ENCODE measurements around the gene NDUFV3.
A peak's percentile ranks its signal among the peaks of the same experiment; 100 is the strongest.
"Not testable (repeated sequence)": the region's sequence is repeated elsewhere in the genome, so short reads cannot be mapped to it uniquely, and the experiment has no call there.

NDUFV3 gene

GRCh38 chr21:42929969-42930368 lies 36.9 kb downstream of the NDUFV3 start:
- Histone ChIP-seq H3K4me3 (ENCODE audit: low read depth, low read length) (no peak overlapping the region), H3K9me3 (ENCODE audit: control insufficient read depth, insufficient read depth, low read depth, low read length) (no peaks in the 10 kb centered on the region), H3K4me1 (ENCODE audit: control insufficient read depth, insufficient read depth, low read length) (no peaks in the 10 kb centered on the region), H3K36me3 (ENCODE audit: control insufficient read depth in 2 of 2, insufficient read depth in 1 of 2, low read length in 2 of 2) (no peaks in the 10 kb centered on the region), H3K27ac (ENCODE audit: extremely low read depth, low read depth, low read length) (no peak overlapping the region)
- ChIA-PET POLR2A (no interaction called here), CTCF (no interaction called here)
- TF ChIP-seq ZFP3 (tag by site-specific recombination; IDR thresholded peaks at IDR 0.05; ENCODE audit: low read depth) (no peak), ZIC2 (tag by site-specific recombination; IDR thresholded peaks at IDR 0.05) (peak; percentile 43; the same call in 1 of the 2 replicates), ZNF18 (tag by site-specific recombination; IDR thresholded peaks at IDR 0.05) (0 out of 2 replicates have a peak, but pooled peaks have one; percentile 39)

GRCh38 chr21:42931560-42932235 lies 38.6 kb downstream of the NDUFV3 start:
- H3K27ac ChIP-seq (ENCODE audit: extremely low read depth, low read depth, low read length) = no peak overlapping the region
- no peaks in the 10 kb centered on the region for H3K36me3 ChIP-seq (ENCODE audit: control insufficient read depth in 2 of 2, insufficient read depth in 1 of 2, low read length in 2 of 2)
- H3K4me1 ChIP-seq (ENCODE audit: control insufficient read depth, insufficient read depth, low read length) = no peaks in the 10 kb centered on the region
- POLR2A ChIA-PET = no interaction called here
- H3K9me3 ChIP-seq (ENCODE audit: control insufficient read depth, insufficient read depth, low read depth, low read length) = no peaks in the 10 kb centered on the region
- H3K4me3 ChIP-seq (ENCODE audit: low read depth, low read length) = no peak overlapping the region
- TF ChIP-seq ZIC2 (tag by site-specific recombination; IDR thresholded peaks at IDR 0.05) = peak; percentile 83
- TF ChIP-seq ZNF623 (tag by site-specific recombination; IDR thresholded peaks at IDR 0.05) = no peak
- CTCF ChIA-PET = interaction anchor here (0.7 kb wide), 1 partner anchor 258 kb away, joined by 3 read pairs; no protein-coding TSS in a partner anchor

- CTCF ChIA-PET, POLR2A ChIA-PET: not testable (repeated sequence)
Measured at GRCh38 chr21:42932378-42933136, 39.4 kb downstream of the NDUFV3 start.

GRCh38 chr21:42933137-42933970 lies 40.2 kb downstream of the NDUFV3 start:
- H3K4me1 ChIP-seq (ENCODE audit: control insufficient read depth, insufficient read depth, low read length); H3K9me3 ChIP-seq (ENCODE audit: control insufficient read depth, insufficient read depth, low read depth, low read length); H3K4me3 ChIP-seq (ENCODE audit: low read depth, low read length); H3K36me3 ChIP-seq (ENCODE audit: control insufficient read depth in 2 of 2, insufficient read depth in 1 of 2, low read length in 2 of 2); POLR2A ChIA-PET; CTCF ChIA-PET; H3K27ac ChIP-seq (ENCODE audit: extremely low read depth, low read depth, low read length): not testable (repeated sequence)
- TF ChIP-seq ZNF449 (tag by site-specific recombination; IDR thresholded peaks at IDR 0.05) = peak; percentile 98

More at GRCh38 chr21:42932378-42933136, 39.4 kb downstream of the NDUFV3 start:
- not testable (repeated sequence) for H3K4me3 ChIP-seq (ENCODE audit: low read depth, low read length); H3K9me3 ChIP-seq (ENCODE audit: control insufficient read depth, insufficient read depth, low read depth, low read length); H3K4me1 ChIP-seq (ENCODE audit: control insufficient read depth, insufficient read depth, low read length); H3K27ac ChIP-seq (ENCODE audit: extremely low read depth, low read depth, low read length); H3K36me3 ChIP-seq (ENCODE audit: control insufficient read depth in 2 of 2, insufficient read depth in 1 of 2, low read length in 2 of 2)

GRCh38 chr21:42933973-42934372 lies 40.9 kb downstream of the NDUFV3 start:
- CTCF ChIA-PET; H3K36me3 ChIP-seq (ENCODE audit: control insufficient read depth in 2 of 2, insufficient read depth in 1 of 2, low read length in 2 of 2); POLR2A ChIA-PET; H3K4me3 ChIP-seq (ENCODE audit: low read depth, low read length); H3K9me3 ChIP-seq (ENCODE audit: control insufficient read depth, insufficient read depth, low read depth, low read length); H3K27ac ChIP-seq (ENCODE audit: extremely low read depth, low read depth, low read length); H3K4me1 ChIP-seq (ENCODE audit: control insufficient read depth, insufficient read depth, low read length): not testable (repeated sequence)
- TF ChIP-seq ZNF707 (tag by site-specific recombination; IDR thresholded peaks at IDR 0.05) = peak; percentile 16; the same call in 1 of the 2 replicates
